Inflammatory macrophage (primary cell): Measurements from ENCODE around the gene CIB4.
A peak's percentile ranks its signal among the peaks of the same experiment; 100 is the strongest.

Source experiments
- DNase-seq, 2 donors: peaks; one replicate each; pipeline ENCODE4 v3.0.0-alpha.2; 2020 to 2022

The CIB4 gene

DNA sequence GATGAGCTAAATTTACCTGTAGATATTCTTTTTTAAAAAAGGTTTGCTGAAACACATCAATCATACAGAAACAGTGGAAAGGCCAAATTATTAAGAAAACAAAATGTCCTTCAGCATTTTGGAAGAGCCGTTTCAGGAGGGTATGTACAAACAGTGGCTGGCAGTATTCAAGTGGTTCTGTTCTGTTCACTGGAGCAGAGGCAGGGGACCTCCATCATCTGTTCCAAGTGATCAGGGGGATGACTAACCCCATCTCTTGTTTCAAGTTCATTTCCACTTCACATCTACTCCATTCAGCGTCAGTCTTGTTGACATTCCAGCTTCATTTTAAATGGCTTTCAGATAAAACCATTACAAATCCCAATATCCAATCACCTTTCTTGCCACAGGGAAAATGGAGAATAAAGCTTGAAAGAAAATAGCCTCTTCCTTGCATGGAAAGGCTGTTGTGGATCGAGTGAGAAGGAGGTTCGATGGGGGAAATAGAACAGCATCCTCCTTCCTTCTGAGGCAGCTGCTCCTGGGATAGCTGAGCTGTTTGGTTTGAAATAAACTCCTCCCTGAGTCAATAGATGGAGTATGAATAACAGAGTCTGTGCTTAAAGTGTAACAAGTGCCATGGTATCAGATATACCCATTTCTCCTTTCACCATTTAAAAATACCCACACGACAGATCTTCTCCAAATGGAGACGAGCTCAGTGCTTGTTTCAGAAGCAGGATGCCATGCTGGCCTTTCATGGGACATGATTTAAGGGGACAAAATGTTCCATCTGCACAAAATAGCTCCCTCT lies 99.6 kb downstream of the CIB4 start:
- DNase-seq, result no peak

DNA sequence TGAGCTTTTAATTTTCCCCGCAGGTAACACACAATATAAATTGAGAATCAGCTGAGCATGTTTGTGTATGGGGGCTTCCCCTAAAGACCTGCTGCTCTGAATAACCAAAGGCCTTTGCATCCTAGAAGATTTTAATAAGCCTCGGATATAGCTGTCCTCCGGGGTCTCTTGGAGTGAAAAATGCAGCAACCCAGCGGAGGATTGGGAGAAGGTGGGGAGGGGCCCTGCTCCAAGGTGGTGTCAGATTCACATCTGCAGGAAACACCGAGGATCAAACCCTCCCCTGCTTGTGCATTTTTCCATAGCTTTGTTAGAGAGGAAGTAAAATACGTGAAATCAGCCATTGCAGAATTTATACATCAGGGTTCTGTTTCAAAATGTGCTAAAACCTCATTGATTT lies 100.2 kb downstream of the CIB4 start:
- no peak for DNase-seq

DNA sequence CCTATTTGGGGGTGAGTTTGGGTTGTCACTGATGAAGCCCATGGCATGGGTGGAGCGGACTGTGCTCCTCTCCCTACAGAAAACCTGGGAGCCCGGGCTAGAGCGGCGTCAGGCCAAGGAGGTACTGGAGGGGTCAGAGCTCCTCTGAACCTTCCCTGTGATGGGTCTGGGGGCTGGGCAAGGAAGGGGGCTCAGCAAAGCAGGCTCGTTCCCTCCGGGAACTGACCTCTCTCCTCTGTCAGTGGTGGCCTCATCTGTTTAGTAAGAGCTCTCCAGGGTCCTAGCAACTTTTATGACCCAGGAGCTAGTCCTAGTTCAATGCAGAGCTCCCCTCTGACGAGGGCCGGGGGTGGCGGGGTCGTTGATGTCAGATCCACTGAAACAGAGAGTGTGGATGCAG lies 100.9 kb downstream of the CIB4 start:
- DNase-seq, result no peak

DNA sequence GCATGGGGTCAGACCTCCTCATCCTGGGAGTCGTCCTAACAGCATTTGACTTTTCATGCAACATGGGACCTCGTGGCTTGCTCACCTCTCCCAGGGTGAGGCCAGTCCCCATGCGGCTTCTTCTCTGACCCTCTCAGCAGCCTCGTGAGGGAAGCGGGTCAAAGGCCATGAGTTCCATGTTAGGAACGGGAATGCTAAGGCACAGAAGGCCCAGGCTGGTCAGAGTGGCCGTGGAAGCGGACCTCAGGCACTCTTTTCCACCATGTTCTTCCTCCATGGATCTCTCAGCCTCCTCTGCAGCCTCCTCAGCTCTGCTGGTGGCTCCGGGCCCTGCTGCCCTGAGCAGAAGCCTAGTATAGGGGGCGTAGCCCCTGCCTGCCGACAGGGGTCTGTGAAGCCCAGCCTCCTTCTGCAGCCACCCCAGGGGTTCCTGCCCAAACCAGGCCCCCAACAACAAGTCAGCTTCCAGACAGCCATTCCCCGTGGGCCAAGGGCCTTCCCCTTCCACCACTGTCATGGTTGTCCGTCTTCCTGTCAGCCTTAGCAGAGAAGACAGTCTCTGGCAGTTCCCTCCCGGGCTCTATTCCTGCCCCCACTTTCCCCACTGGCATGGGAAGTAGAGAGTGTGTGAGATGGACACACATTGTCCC lies 103.2 kb downstream of the CIB4 start:
- DNase-seq, result no peak

DNA sequence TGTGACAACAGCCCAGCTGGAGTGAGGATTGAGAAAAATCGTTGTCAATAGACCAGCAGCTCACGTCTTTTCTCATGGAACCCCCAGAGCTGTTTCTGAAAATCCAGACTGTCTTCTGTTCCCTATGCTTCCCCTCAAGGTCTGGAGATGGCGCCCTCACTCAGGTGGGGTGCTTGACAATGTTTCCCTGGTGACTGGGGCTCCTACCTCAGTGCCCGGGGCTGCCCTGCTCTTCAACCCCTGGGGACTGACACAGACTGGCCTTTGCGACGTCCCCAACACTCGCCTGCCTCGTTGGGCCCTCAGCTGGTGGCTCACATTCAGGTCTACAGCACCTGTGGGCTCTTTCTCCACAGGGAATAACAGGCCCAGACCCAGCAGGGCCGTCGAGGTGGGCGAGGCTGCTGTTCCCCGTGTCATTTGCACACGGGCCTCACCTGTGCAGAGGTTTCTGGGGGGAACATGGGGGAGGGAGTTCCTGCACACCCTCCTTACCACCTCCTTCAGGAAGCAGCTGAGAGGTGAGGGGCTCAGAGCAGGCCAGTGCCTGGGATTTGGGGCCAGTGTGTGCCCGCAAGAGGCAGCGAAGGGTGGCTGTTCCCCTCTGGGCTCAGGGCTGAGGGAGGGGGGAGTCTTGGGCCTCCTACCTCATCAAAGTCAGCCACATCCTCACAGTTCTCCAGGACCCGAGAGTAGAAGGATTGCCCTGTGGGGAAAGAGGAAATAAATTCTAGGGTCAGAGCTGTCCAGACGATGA lies 103.9 kb downstream of the CIB4 start:
- no peak for DNase-seq

DNA sequence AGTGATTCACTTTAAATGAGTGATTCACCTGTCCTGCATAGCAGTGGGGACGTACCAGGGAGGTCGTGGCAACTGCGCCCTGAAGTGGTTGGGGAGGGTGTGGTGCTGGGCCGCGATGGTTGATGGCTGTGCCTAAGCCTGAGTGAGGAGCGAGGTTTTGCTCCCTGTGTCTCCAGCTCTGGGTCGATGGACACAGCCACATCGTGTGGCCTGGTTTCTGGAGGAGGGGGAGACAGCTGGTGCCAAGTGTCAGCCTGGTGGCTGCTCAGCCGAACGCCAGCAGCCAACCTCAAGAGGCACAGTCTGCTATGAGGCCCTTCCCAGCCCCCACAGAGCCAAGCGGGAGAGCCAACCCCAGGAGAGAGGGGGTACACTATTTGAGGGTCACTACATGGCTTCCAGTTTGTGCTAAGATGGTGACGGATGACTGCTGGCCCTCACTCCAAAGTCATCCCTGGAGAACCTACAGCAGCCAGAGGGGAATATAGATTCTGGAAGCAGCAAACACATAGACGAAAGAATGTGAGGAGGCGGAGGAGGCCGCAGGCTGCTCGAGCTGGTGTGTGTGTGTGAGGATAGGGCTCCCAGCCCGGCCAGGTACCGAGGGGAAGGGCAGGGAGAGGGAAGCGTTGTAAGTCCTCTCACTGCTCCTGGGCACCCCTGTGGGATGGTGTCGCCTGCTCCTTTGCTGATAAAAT lies 104.6 kb downstream of the CIB4 start:
- DNase-seq, result no peak

DNA sequence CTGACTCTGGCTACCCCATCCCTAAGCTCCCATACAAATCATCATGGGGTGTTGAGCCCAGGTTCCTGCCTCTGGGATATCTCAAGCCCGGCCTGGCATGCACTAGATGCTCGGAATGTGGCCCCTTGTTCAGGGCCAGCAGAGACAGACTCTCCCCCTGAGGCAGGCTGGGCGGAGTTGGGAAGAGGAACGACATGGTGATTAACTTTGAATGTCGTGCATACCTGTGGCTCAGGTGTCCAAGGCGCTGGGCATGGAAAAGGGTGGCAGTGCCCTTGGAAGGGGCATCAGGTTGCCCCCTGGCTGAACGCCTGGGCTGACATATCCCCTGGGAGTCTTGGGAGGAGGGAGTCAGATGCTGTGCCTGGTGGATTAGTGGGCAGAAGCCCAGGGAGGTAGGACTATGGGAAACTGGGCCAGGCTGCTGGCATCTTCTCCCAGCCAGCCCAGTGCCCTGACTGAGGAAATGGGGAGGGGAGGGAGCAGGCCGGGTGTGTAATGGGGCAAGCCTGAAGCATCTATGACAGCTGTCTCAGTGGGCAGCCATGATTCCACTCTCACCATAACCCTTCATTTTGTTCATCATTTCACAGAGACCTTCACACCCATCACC lies 105.4 kb downstream of the CIB4 start:
- DNase-seq, result no peak

DNA sequence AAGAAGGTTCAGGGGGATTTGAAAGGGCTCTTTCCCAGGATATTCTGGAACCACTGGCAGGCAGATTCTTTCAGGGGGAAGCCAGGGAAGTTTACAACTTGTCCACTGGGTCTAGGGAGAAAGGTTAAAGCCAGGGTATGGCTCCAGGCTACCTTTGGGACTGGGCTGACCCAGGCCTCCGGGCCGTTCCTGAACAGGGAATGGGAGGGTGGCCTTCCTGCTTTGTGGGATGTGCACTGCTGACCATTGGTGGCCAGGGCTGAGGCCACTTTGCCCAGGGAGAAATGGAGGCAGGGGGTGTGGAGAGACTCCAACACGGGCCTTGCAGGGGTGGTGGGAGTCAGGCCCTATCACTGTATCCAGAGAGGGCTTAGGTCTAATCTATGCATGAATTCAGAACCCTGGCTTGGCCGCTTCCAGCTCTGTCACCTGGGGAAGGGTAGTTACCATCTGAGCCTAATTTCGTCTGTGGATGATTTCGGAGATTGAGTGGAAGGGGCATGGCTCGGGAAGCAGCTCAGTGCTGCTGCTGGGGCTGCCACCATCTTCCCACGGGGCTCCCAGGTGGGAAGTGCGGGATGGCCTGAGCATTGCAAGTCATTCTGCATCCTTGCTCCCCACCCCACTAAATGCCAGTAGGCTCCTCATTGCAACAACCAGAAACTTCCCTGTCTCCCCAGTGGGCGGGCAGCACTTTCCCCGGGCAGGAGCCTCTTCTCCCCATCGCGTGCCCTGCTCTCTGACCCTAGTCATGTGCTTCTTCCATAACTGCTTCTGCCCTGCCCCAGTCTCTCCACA lies 106.1 kb downstream of the CIB4 start:
- DNase-seq, result peak in 1 of 2 donors; percentile 17

DNA sequence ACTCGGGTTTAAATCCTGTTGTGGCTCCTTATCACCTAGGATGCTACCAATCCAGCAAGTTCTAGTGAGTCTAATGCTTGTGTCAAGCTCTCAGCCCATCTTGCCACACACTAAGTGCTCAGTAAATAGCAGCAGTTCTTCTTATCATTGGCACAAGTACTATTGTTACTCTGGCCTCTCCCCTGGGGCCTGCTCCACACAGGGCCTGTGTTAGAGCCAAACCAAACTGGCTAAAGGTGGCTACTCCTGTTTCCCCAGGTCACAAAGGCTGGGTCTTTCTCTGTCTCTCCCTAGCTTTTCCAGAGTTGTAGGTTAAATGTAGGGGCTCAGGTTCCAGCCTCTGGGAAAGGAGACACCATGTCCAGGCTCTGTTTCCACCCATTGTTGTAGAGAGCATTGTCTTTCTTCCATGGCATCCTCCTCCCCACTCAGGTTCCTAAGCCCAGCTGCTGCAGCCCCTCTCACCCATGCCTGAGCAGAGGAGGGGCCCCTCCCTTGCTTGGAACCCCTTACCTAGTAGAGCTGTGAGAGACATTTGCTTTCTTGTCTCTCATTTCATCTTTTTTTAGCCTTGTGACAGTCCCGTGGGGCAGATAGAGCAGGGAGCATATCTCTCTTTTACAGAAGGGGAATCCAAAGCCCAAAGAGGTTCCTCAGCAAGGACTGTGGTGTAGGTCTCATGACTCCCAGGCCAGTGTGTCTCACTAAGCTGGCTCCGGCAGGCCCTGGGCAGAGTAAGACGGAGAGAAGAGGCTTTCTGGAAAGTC lies 106.9 kb downstream of the CIB4 start:
- DNase-seq, result peak in 1 of 2 donors; percentile 48

DNA sequence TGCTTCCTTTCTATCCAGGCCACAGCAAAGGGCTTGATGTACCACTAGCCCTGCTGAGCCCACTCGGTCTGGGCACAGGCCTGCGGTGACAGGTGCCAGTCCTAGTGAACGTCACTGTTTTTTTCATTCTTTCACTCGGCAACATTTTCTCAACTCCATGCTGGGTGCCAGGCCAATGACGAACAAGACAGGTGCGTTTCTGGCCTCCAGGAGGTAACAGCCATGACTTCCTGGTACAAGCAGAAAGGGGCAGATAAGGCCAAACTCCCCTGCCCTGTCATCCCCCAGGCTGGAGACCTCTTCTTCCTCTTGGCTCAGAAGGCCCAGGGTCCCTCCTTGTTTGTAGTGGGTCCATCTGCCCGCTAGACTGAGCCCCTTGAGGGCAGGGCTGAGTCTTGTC lies 107.5 kb downstream of the CIB4 start:
- no peak for DNase-seq

DNA sequence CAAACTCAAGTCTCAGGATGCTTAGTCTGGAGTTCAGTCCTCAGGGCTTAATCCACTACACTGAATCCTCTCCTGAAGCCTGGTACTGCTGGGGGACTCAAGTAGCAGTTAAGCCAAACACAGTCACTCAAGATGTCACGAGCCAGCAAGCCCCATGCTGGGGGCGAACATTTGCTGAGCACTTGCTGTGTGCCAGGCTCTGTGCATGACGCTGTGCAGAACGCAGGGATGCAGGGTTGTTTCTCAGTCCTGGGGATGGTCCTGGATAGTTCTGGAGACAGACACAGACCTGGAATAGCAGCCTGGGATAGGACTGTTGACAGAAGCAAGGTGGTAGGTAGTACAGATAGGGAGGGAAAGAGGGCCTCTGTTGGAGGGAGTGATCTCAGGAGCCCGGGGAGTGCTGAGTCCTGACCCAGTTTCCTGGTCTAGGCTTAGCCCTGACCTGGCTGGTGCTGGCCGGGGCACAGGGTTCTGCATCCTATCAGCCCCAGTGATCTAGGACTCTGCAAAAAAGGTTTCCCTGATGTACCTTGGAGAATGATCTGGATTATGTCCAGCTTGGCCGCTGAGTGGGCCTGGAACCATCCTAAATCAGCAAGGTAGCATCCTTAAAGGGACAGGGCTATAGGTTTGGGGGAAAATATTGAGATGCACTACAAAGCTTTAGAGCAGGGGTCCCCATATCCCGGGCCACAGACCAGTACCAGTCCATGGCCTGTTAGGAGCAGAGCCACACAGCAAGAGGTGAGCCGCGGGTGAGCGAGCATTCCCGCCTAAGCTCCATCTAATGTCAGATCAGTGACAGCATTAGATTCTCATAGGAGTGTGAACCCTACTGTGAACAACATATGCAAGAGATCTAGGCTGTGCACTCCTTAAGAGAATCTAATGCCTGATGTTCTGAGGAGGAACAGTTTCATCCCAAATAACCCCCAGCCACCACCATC lies 108.6 kb downstream of the CIB4 start:
- DNase-seq, result no peak
